IMR-90 (cell line): ENCODE data around the gene GPR108.

Experiments
- CEBPB ChIP-seq: IDR thresholded peaks from 2 replicates; pipeline ENCODE4 v1.6.1; 2012; ENCODE audit warnings: low read depth, low read length, improper control_type of control experiment
- FOS ChIP-seq: fragments of 150-350 bp; IDR thresholded peaks from 2 replicates; pipeline ENCODE4 v1.6.1; 2016; ENCODE audit warnings: low read depth, low read length
- MAFK ChIP-seq: IDR thresholded peaks from 2 replicates; pipeline ENCODE4 v1.6.1; 2012; ENCODE audit warnings: low read depth, low read length, improper control_type of control experiment
- MAZ ChIP-seq: IDR thresholded peaks from 2 replicates; pipeline ENCODE4 v1.6.1; 2012; ENCODE audit warnings: low read depth, mild to moderate bottlenecking, low read length, improper control_type of control experiment, moderate library complexity, borderline replicate concordance
- MXI1 ChIP-seq: IDR thresholded peaks from 2 replicates; pipeline ENCODE4 v1.6.1; 2012; ENCODE audit warnings: low read depth, mild to moderate bottlenecking, low read length, moderate library complexity, borderline replicate concordance
- NFE2L2 ChIP-seq: fragments of 150-350 bp; IDR thresholded peaks from 2 replicates; pipeline ENCODE4 v1.6.1; 2016; ENCODE audit warnings: low read depth, mild to moderate bottlenecking, low read length
- POLR2A ChIP-seq: IDR thresholded peaks from 2 replicates; pipeline ENCODE4 v1.6.1; 2012; ENCODE audit warnings: mild to moderate bottlenecking, low read depth, low read length
- RAD21 ChIP-seq: IDR thresholded peaks from 2 replicates; pipeline ENCODE4 v1.6.1; 2012; ENCODE audit warnings: low read length, improper control_type of control experiment
- SMC3 ChIP-seq: fragments of 150-350 bp; IDR thresholded peaks from 2 replicates; pipeline ENCODE4 v1.6.1; 2016; ENCODE audit warnings: low read depth, mild to moderate bottlenecking, antibody characterized with exemption, low read length, moderate library complexity
- TF ChIP-seq, protein P1 (sequence below): conservative IDR thresholded peaks from 2 replicates; pipeline ENCODE4 v1.5.1; 2012; ENCODE audit warnings: mild to moderate bottlenecking, low read depth, low read length, improper control_type of control experiment
- TF ChIP-seq, protein P2 (sequence below): fragments of 150-350 bp; IDR thresholded peaks from 2 replicates; pipeline ENCODE4 v1.6.1; 2017; ENCODE audit warnings: mild to moderate bottlenecking, antibody characterized with exemption, low read length, low read depth

DNA sequence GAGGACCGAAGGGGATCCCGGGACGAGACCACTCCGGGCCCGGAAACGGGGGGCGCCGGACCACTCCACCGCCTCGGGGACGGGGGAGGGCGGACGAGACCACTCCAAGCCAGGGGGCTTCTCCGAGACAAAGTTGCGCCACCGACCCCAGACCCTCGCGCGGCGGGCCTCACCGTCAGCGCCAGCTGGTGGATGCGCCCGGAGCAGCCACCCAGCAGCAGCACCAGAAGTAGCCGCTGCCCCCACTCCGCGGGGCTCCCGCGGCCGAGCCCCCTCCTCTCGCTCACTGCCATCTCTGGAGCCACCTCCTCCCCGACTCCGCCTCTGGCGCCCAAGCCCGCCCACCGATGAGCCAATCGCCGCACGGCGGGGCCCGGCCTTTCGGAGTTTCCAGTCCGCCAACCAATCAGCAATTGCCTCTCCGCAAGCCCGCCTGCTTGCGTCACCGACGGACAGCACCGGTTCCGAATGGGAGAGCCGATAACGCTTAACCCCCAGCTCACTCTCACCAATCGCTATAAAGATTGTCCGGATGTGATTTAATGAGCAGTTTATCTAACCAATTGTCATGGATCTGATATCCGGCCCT, at the start of gene GPR108:
- TF ChIP-seq CEBPB: peak; percentile 88
- TF ChIP-seq, protein P1, sequence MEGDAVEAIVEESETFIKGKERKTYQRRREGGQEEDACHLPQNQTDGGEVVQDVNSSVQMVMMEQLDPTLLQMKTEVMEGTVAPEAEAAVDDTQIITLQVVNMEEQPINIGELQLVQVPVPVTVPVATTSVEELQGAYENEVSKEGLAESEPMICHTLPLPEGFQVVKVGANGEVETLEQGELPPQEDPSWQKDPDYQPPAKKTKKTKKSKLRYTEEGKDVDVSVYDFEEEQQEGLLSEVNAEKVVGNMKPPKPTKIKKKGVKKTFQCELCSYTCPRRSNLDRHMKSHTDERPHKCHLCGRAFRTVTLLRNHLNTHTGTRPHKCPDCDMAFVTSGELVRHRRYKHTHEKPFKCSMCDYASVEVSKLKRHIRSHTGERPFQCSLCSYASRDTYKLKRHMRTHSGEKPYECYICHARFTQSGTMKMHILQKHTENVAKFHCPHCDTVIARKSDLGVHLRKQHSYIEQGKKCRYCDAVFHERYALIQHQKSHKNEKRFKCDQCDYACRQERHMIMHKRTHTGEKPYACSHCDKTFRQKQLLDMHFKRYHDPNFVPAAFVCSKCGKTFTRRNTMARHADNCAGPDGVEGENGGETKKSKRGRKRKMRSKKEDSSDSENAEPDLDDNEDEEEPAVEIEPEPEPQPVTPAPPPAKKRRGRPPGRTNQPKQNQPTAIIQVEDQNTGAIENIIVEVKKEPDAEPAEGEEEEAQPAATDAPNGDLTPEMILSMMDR: no peak
- TF ChIP-seq MXI1: no peak
- TF ChIP-seq SMC3: no peak
- no peak for TF ChIP-seq POLR2A
- TF ChIP-seq MAFK: no peak
- TF ChIP-seq NFE2L2: no peak
- TF ChIP-seq, protein P2, sequence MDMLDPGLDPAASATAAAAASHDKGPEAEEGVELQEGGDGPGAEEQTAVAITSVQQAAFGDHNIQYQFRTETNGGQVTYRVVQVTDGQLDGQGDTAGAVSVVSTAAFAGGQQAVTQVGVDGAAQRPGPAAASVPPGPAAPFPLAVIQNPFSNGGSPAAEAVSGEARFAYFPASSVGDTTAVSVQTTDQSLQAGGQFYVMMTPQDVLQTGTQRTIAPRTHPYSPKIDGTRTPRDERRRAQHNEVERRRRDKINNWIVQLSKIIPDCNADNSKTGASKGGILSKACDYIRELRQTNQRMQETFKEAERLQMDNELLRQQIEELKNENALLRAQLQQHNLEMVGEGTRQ: no peak
- peak; percentile 88; the same call in 1 of the 2 replicates for TF ChIP-seq FOS
- TF ChIP-seq RAD21: no peak
- TF ChIP-seq MAZ: peak; percentile 98
